Upper lobe of left lung (tissue), 6 donors: ENCODE results near the gene LAD1. TPM values are rescaled to one million over a fixed set of nuclear protein-coding genes. Genes with fewer than 3 reads are reported as not detected.
A peak's percentile ranks its signal among the peaks of the same experiment; 100 is the strongest.

Experiments
- ATAC-seq, 2 donors: fragments of 200-7000 bp; cut with Tn5 transposase; one replicate each; pipeline ENCODE4 v1.9.1; 2022; ENCODE audit warnings: mild to moderate bottlenecking in 2 of 2, moderate library complexity in 2 of 2; ENCODE audit not compliant: low FRiP score in 2 of 2
- DNase-seq, 2 donors: peaks; one replicate each; pipeline ENCODE4 v3.0.0-alpha.2; 2019 to 2020
- H3K27ac ChIP-seq, 4 donors: fragments of 200-600 bp; sonication (generic); one replicate each; pipeline ENCODE4 v1.5.1; 2016 to 2019
- H3K27me3 ChIP-seq, 4 donors: fragments of 200-600 bp; sonication (generic); one replicate each; pipeline ENCODE4 v1.5.1; 2017 to 2019
- H3K36me3 ChIP-seq, 4 donors: fragments of 200-600 bp; sonication (generic); one replicate each; pipeline ENCODE4 v1.5.1; 2016 to 2019
- H3K4me1 ChIP-seq, 4 donors: fragments of 200-600 bp; sonication (generic); one replicate each; pipeline ENCODE4 v1.5.1; 2018 to 2019
- H3K4me3 ChIP-seq, 4 donors: fragments of 200-600 bp; sonication (generic); one replicate each; pipeline ENCODE4 v1.5.1; 2017 to 2019; ENCODE audit warnings: mild to moderate bottlenecking in 2 of 4, moderate library complexity in 1 of 4
- H3K9me3 ChIP-seq, 4 donors: fragments of 200-600 bp; sonication (generic); one replicate each; pipeline ENCODE4 v1.5.1; 2018 to 2019
- CTCF ChIP-seq, 6 experiments: fragments of 450-650 bp in 4 of 6; fragments of 200-600 bp in 2 of 6; sonication (generic) in 2 of 6; IDR thresholded peaks; one replicate each; pipeline ENCODE4 v1.5.1; 2016 to 2019; ENCODE audit warnings: antibody characterized with exemption in 6 of 6
- EP300 ChIP-seq, 4 donors: sonication (generic); formaldehyde crosslinking; IDR thresholded peaks; one replicate each; pipeline ENCODE4 v1.5.1; 2017; ENCODE audit warnings: antibody characterized with exemption in 4 of 4, control low read depth in 2 of 4
- POLR2A ChIP-seq, 4 donors: fragments of 450-650 bp; IDR thresholded peaks; one replicate each; pipeline ENCODE4 v1.5.1; 2016 to 2017; ENCODE audit warnings: antibody characterized with exemption in 4 of 4, mild to moderate bottlenecking in 2 of 4
- POLR2AphosphoS5 ChIP-seq, 2 donors: sonication (generic); formaldehyde crosslinking; IDR thresholded peaks; one replicate each; pipeline ENCODE4 v1.5.1; 2017; ENCODE audit warnings: antibody characterized with exemption in 2 of 2
- WGBS, 2 donors: methylation state at CpG; one replicate each; pipeline ENCODE4 v1.1.5; 2017 to 2018; 5-methylcytosine and 5-hydroxymethylcytosine counted together
- total RNA-seq, 6 donors: library from RNA; depleted of rRNA in 4 of 6; stranded (reverse); fragments of >200 nt in 4 of 6; gene quantifications; one replicate each; pipeline versions ENCODE4 v1.1.0 to v1.2.1, GENCODE V29; 2016 to 2021
- donor health status: DM: no; HTN: no; CAD: no; lungs with moderate emphysema.
- donor health status: DM: no; HTN: yes; CAD: no; lungs with severe emphysema.

LAD1 gene
- total RNA-seq, 6 donors from 2014 or later, result 12.6 to 48.1 (median 39.1) TPM

GRCh38 chr1:201386208-201386607 lies 12.9 kb downstream of the LAD1 start:
- Histone ChIP-seq H3K27ac (no peak overlapping the region), H3K27me3 (no peaks in the 10 kb centered on the region), H3K4me3 (no peak overlapping the region), H3K9me3 (no peaks in the 10 kb centered on the region), H3K4me1 (peaks cover 0 to 4% (median 2%) of the 10 kb centered on the region in 4 donors), H3K36me3 (no peaks in the 10 kb centered on the region)
- TF ChIP-seq CTCF (IDR thresholded peaks at IDR 0.05) (no peak), EP300 (IDR thresholded peaks at IDR 0.05) (no peak), POLR2AphosphoS5 (IDR thresholded peaks at IDR 0.05) (no peak), POLR2A (IDR thresholded peaks at IDR 0.05) (no peak)
- WGBS, 2 donors, result 91 to 92% methylated on average over 8 of the region's 8 CpGs
- DNase-seq (peak in 1 of 2 donors; percentile 58), ATAC-seq (no peak)

GRCh38 chr1:201385299-201385891 lies 13.7 kb downstream of the LAD1 start:
- Histone ChIP-seq H3K27me3 (no peaks in the 10 kb centered on the region), H3K27ac (no peak overlapping the region)
- ATAC-seq, result peak; percentile 48 to 54

GRCh38 chr1:201384406-201384782 lies 14.7 kb downstream of the LAD1 start:
- Histone ChIP-seq H3K9me3 (no peaks in the 10 kb centered on the region), H3K4me1 (peaks cover 0 to 20% (median 7%) of the 10 kb centered on the region in 4 donors), H3K36me3 (no peaks in the 10 kb centered on the region), H3K27me3 (no peaks in the 10 kb centered on the region), H3K27ac (no peak overlapping the region), H3K4me3 (no peak overlapping the region)
- 47 to 61% methylated on average over 3 to 4 of the region's 4 CpGs for WGBS, 2 donors
- DNase-seq (no peak), ATAC-seq (no peak)
- no peak for TF ChIP-seq EP300 (IDR thresholded peaks at IDR 0.05)
- TF ChIP-seq CTCF (IDR thresholded peaks at IDR 0.05), result no peak
- no peak for TF ChIP-seq POLR2A (IDR thresholded peaks at IDR 0.05)
- no peak for TF ChIP-seq POLR2AphosphoS5 (IDR thresholded peaks at IDR 0.05)

More at GRCh38 chr1:201385299-201385891, 13.7 kb downstream of the LAD1 start:
- peaks cover 0 to 12% (median 6%) of the 10 kb centered on the region in 4 donors for H3K4me1 ChIP-seq
- no peaks in the 10 kb centered on the region for H3K36me3 ChIP-seq
- TF ChIP-seq EP300 (IDR thresholded peaks at IDR 0.05) (no peak), CTCF (IDR thresholded peaks at IDR 0.05) (peak; percentile 60 to 80 (median 74)), POLR2AphosphoS5 (IDR thresholded peaks at IDR 0.05) (no peak), POLR2A (IDR thresholded peaks at IDR 0.05) (no peak)
- no peak overlapping the region for H3K4me3 ChIP-seq
- WGBS, 2 donors, result 67 to 74% methylated on average over 3 to 8 of the region's 8 CpGs
- no peaks in the 10 kb centered on the region for H3K9me3 ChIP-seq
- peak in 1 of 2 donors; percentile 71 for DNase-seq

GRCh38 chr1:201383647-201384405 lies 15.3 kb downstream of the LAD1 start:
- ATAC-seq (peak in 1 of 2 donors; percentile 49), DNase-seq (no peak)
- 84 to 86% methylated on average over 4 of the region's 4 CpGs for WGBS, 2 donors
- TF ChIP-seq EP300 (IDR thresholded peaks at IDR 0.05), result no peak
- H3K27ac ChIP-seq, result no peak overlapping the region
- H3K4me3 ChIP-seq, result no peak overlapping the region
- peaks cover 0 to 20% (median 7%) of the 10 kb centered on the region in 4 donors for H3K4me1 ChIP-seq
- H3K27me3 ChIP-seq, result no peaks in the 10 kb centered on the region
- no peaks in the 10 kb centered on the region for H3K9me3 ChIP-seq
- no peaks in the 10 kb centered on the region for H3K36me3 ChIP-seq

- TF ChIP-seq POLR2A (IDR thresholded peaks at IDR 0.05) (no peak), POLR2AphosphoS5 (IDR thresholded peaks at IDR 0.05) (no peak), EP300 (IDR thresholded peaks at IDR 0.05) (no peak), CTCF (IDR thresholded peaks at IDR 0.05) (no peak)
- H3K4me3 ChIP-seq, result no peak overlapping the region
- H3K9me3 ChIP-seq, result no peaks in the 10 kb centered on the region
- H3K27me3 ChIP-seq, result no peaks in the 10 kb centered on the region
- 56 to 63% methylated on average over 7 of the region's 7 CpGs for WGBS, 2 donors
- H3K36me3 ChIP-seq, result no peaks in the 10 kb centered on the region
- peaks cover 0 to 20% (median 11%) of the 10 kb centered on the region in 4 donors for H3K4me1 ChIP-seq
- DNase-seq, result peak in 1 of 2 donors; percentile 84
- H3K27ac ChIP-seq, result no peak overlapping the region
- ATAC-seq, result peak in 1 of 2 donors; percentile 50
These were observed 18.0 kb downstream of the LAD1 start for GRCh38 chr1:201381130-201381529.
